GM23338 (cell line): Measurements from ENCODE around the gene TMED8. TPM values are rescaled to one million over a fixed set of nuclear protein-coding genes. Genes with fewer than 3 reads are reported as not detected.
A peak's percentile ranks its signal among the peaks of the same experiment; 100 is the strongest.
"Not testable (repeated sequence)": the region's sequence is repeated elsewhere in the genome, so short reads cannot be mapped to it uniquely, and the experiment has no call there.

Experiments used
- ATAC-seq: fragments of 200-7000 bp; cut with Tn5 transposase; 3 replicates; pipeline ENCODE4 v1.9.1; 2020
- DNase-seq: peaks from one replicate; pipeline ENCODE4 v3.0.0-alpha.2; 2015; ENCODE audit warnings: low spot score
- H2AFZ ChIP-seq: fragments of 200-600 bp; sonication (generic); 2 replicates; pipeline ENCODE4 v1.8.0; 2016; ENCODE audit warnings: antibody characterized with exemption, mild to moderate bottlenecking, moderate library complexity
- H3F3A ChIP-seq: fragments of 200-600 bp; sonication (generic); replicated peaks from 2 replicates; pipeline ENCODE4 v1.8.0; 2017; ENCODE audit warnings: antibody characterized with exemption, mixed run types, low read depth
- H3K27ac ChIP-seq: fragments of 200-600 bp; sonication (generic); 2 replicates; pipeline ENCODE4 v1.6.1; 2016; ENCODE audit warnings: low read depth
- H3K27me3 ChIP-seq: fragments of 200-600 bp; sonication (generic); 2 replicates; pipeline ENCODE4 v1.8.0; 2016; ENCODE audit warnings: mild to moderate bottlenecking, mixed run types, moderate library complexity; ENCODE audit not compliant: insufficient read depth
- H3K36me3 ChIP-seq: fragments of 200-600 bp; sonication (generic); 2 replicates; pipeline ENCODE4 v1.8.0; 2016; ENCODE audit warnings: mild to moderate bottlenecking; ENCODE audit not compliant: insufficient read depth
- H3K4me1 ChIP-seq: fragments of 200-600 bp; sonication (generic); 2 replicates; pipeline ENCODE4 v1.8.0; 2016; ENCODE audit warnings: mild to moderate bottlenecking, moderate library complexity; ENCODE audit not compliant: insufficient read depth
- H3K4me2 ChIP-seq: fragments of 200-600 bp; sonication (generic); 2 replicates; pipeline ENCODE4 v1.7.1; 2017; ENCODE audit warnings: mixed run types
- H3K4me3 ChIP-seq: fragments of 200-600 bp; sonication (generic); 2 replicates; pipeline ENCODE4 v1.6.1; 2016; ENCODE audit warnings: mixed run types
- H3K79me2 ChIP-seq: fragments of 200-600 bp; sonication (generic); replicated peaks from 2 replicates; pipeline ENCODE4 v1.8.0; 2017; ENCODE audit warnings: mild to moderate bottlenecking; ENCODE audit not compliant: insufficient read depth
- H3K9me2 ChIP-seq: fragments of 200-600 bp; sonication (generic); 2 replicates; pipeline ENCODE4 v1.8.0; 2017; ENCODE audit not compliant: insufficient read depth
- H4K20me1 ChIP-seq: fragments of 200-600 bp; sonication (generic); replicated peaks from 2 replicates; pipeline ENCODE4 v1.8.0; 2017; ENCODE audit warnings: mild to moderate bottlenecking; ENCODE audit not compliant: insufficient read depth
- H3K27ac Mint-ChIP-seq: 2 replicates; pipeline ENCODE4 v1.8.0; 2020; ENCODE audit warnings: inconsistent platforms, mild to moderate bottlenecking, moderate library complexity, mixed read lengths
- H3K27me3 Mint-ChIP-seq: 3 replicates; pipeline ENCODE4 v1.8.0; 2022; ENCODE audit warnings: low read depth, mild to moderate bottlenecking, moderate library complexity, mixed read lengths, inconsistent platforms; ENCODE audit not compliant: insufficient read depth, poor library complexity
- H3K36me3 Mint-ChIP-seq: 3 replicates; pipeline ENCODE4 v1.8.0; 2021; ENCODE audit warnings: low read depth, mild to moderate bottlenecking, inconsistent platforms, moderate library complexity, mixed read lengths
- H3K4me1 Mint-ChIP-seq: 3 replicates; pipeline ENCODE4 v1.8.0; 2020; ENCODE audit warnings: mild to moderate bottlenecking, inconsistent platforms, mixed read lengths
- H3K4me3 Mint-ChIP-seq: 3 replicates; pipeline ENCODE4 v1.8.0; 2021; ENCODE audit warnings: moderate library complexity, mild to moderate bottlenecking, inconsistent platforms, mixed read lengths
- H3K9me3 Mint-ChIP-seq: 3 replicates; pipeline ENCODE4 v1.8.0; 2020; ENCODE audit warnings: moderate library complexity, mild to moderate bottlenecking, inconsistent platforms, mixed read lengths
- CREB1 ChIP-seq: fragments of 250-450 bp; sonication (Bioruptor Pico); IDR thresholded peaks from 2 replicates; pipeline ENCODE4 v1.5.0; 2020; ENCODE audit warnings: low read depth, mild to moderate bottlenecking, moderate library complexity
- CTCF ChIP-seq, 2 experiments: fragments of 200-600 bp in 1 of 2; sonication (generic) in 1 of 2; conservative IDR thresholded peaks; 2 replicates each; pipeline versions ENCODE4 v1.5.1 to v1.6.1; 2016 to 2017; ENCODE audit warnings: antibody characterized with exemption in 2 of 2, low read depth in 2 of 2, mild to moderate bottlenecking in 2 of 2, moderate library complexity in 1 of 2
- EZH2 ChIP-seq: fragments of 200-600 bp; sonication (generic); IDR thresholded peaks from one replicate; pipeline ENCODE4 v1.8.0; 2017; ENCODE audit warnings: antibody characterized with exemption, mild to moderate bottlenecking, low read depth; ENCODE audit not compliant: unreplicated experiment
- JUNB ChIP-seq: IDR thresholded peaks from one replicate; pipeline ENCODE4 v1.6.1; 2016; ENCODE audit warnings: antibody characterized with exemption; ENCODE audit not compliant: unreplicated experiment
- NANOG ChIP-seq: IDR thresholded peaks from 2 replicates; pipeline ENCODE4 v1.6.1; 2016; ENCODE audit warnings: antibody characterized with exemption, borderline replicate concordance
- POLR2AphosphoS5 ChIP-seq: IDR thresholded peaks from 2 replicates; pipeline ENCODE4 v1.6.1; 2016; ENCODE audit warnings: antibody characterized with exemption, low read depth
- STAT1 ChIP-seq: IDR thresholded peaks from one replicate; pipeline ENCODE4 v1.6.1; 2016; ENCODE audit warnings: antibody characterized with exemption; ENCODE audit not compliant: unreplicated experiment
- ZNF114 ChIP-seq: fragments of 250-450 bp; sonication (Bioruptor Pico); IDR thresholded peaks from 2 replicates; pipeline ENCODE4 v1.5.0; 2020; ENCODE audit warnings: mild to moderate bottlenecking, moderate library complexity
- ZNF331 ChIP-seq: fragments of 250-450 bp; sonication (Bioruptor Pico); IDR thresholded peaks from 2 replicates; pipeline ENCODE4 v1.5.0; 2020; ENCODE audit warnings: low read depth, mild to moderate bottlenecking, moderate library complexity
- polyA plus RNA-seq: library from polyadenylated mRNA; unstranded; fragments of >200 nt; fragmentation: Nextera tagmentation; extraction: Ambion mirVana; gene quantifications from 2 replicates; pipeline ENCODE4 v1.2.1, GENCODE V29; 2016
- total RNA-seq: library from RNA; depleted of rRNA; stranded (reverse); fragments of >200 nt; shearing (Covaris generic); gene quantifications from 2 replicates; pipeline ENCODE4 v1.2.3, GENCODE V29; 2014
- TF ChIP-seq, protein P1 (sequence below): IDR thresholded peaks from one replicate; pipeline ENCODE4 v1.6.1; 2018; ENCODE audit warnings: antibody characterized with exemption; ENCODE audit not compliant: unreplicated experiment
- TF ChIP-seq, protein P2 (sequence below): fragments of 250-450 bp; sonication (Bioruptor Pico); IDR thresholded peaks from 2 replicates; pipeline ENCODE4 v1.5.0; 2020; ENCODE audit warnings: mild to moderate bottlenecking, moderate library complexity

The TMED8 gene
- total and polyA plus RNA-seq, 2 experiments from 2014 or later, result 4.3 to 13.8 TPM

DNA sequence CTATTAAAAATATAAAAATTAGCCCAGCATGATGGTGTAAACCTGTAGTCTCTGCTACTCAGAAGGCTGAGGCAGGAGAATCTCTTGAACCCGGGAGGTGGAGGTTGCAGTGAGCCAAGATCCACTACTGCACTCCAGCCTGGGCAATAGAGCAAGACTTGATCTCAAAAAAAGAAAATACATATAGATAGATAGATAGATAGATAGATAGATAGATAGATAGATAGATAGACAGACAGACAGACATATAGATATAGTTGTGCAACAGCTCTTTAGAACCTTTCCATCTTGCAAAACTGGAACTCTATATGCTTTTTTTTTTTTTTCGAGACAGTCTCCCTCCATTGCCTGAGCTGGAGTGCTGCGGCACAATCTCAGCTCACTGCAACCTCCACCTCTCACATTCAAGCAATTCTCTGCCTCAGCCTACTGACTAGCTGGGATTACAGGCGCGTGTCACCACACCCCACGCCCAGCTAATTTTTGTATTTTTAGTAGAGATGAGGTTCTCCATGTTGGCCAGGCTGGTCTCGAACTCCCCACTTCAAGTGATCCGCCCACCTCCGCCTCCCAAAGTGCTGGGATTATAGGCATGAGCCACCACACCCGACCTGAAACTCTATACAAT lies 38.6 kb upstream of the TMED8 start:
- DNase-seq, H3K9me2 ChIP-seq, H3K4me3 Mint-ChIP-seq, ATAC-seq, H3K27me3 ChIP-seq, H2AFZ ChIP-seq, H3K4me1 Mint-ChIP-seq, H3K27ac Mint-ChIP-seq, H3K27me3 Mint-ChIP-seq, H3K4me1 ChIP-seq, H3K4me2 ChIP-seq, H3K36me3 ChIP-seq, H3K4me3 ChIP-seq, H4K20me1 ChIP-seq, H3K79me2 ChIP-seq, H3K27ac ChIP-seq, H3F3A ChIP-seq: not testable (repeated sequence)
- peaks cover 23% of the 10 kb centered on the region for H3K36me3 Mint-ChIP-seq
- H3K9me3 Mint-ChIP-seq, result peaks cover 22% of the 10 kb centered on the region

DNA sequence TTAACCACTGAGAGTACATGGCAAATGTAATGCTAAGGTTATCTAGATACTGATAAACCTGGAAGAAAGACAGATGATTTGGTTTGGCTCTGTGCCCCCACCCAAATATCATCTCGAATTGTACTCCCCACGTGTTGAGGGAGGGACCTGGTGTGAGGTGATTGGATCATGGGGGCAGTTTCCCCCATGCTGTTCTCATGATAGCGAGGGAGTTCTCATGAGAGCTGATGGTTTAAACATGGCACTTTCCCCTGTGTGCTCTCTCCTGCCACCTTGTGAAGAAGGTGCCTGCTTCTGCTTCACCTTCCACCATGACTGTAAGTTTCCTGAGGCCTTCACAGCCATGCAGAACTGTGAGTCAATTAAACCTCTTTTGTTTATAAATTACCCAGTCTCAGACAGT lies 32.2 kb upstream of the TMED8 start:
- Mint-ChIP-seq H3K4me1 (peaks cover 4% of the 10 kb centered on the region; the same call in 2 of the 3 replicates), H3K36me3 (no peaks in the 10 kb centered on the region), H3K27me3 (peaks cover 2% of the 10 kb centered on the region), H3K4me3 (no peak overlapping the region), H3K9me3 (no peaks in the 10 kb centered on the region), H3K27ac (no peak overlapping the region)
- H3K27me3 ChIP-seq, result no peaks in the 10 kb centered on the region
- no peaks in the 10 kb centered on the region for H3K79me2 ChIP-seq
- ATAC-seq, result peak; percentile 82
- DNase-seq, result peak; percentile 53
- no peaks in the 10 kb centered on the region for H4K20me1 ChIP-seq
- H3F3A ChIP-seq, result no peaks in the 10 kb centered on the region
- no peak overlapping the region for H3K27ac ChIP-seq
- TF ChIP-seq POLR2AphosphoS5 (no peak), NANOG (no peak), ZNF114 (CRISPR knock-in tag) (no peak), CTCF (conservative IDR thresholded peaks at IDR 0.05; ENCODE audit: low read depth in 2 of 2) (peak; percentile 51 to 79), STAT1 (no peak), CREB1 (no peak), EZH2 (no peak), ZNF331 (no peak), JUNB (no peak)
- TF ChIP-seq, protein P1, sequence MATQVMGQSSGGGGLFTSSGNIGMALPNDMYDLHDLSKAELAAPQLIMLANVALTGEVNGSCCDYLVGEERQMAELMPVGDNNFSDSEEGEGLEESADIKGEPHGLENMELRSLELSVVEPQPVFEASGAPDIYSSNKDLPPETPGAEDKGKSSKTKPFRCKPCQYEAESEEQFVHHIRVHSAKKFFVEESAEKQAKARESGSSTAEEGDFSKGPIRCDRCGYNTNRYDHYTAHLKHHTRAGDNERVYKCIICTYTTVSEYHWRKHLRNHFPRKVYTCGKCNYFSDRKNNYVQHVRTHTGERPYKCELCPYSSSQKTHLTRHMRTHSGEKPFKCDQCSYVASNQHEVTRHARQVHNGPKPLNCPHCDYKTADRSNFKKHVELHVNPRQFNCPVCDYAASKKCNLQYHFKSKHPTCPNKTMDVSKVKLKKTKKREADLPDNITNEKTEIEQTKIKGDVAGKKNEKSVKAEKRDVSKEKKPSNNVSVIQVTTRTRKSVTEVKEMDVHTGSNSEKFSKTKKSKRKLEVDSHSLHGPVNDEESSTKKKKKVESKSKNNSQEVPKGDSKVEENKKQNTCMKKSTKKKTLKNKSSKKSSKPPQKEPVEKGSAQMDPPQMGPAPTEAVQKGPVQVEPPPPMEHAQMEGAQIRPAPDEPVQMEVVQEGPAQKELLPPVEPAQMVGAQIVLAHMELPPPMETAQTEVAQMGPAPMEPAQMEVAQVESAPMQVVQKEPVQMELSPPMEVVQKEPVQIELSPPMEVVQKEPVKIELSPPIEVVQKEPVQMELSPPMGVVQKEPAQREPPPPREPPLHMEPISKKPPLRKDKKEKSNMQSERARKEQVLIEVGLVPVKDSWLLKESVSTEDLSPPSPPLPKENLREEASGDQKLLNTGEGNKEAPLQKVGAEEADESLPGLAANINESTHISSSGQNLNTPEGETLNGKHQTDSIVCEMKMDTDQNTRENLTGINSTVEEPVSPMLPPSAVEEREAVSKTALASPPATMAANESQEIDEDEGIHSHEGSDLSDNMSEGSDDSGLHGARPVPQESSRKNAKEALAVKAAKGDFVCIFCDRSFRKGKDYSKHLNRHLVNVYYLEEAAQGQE, result no peak
- TF ChIP-seq, protein P2, sequence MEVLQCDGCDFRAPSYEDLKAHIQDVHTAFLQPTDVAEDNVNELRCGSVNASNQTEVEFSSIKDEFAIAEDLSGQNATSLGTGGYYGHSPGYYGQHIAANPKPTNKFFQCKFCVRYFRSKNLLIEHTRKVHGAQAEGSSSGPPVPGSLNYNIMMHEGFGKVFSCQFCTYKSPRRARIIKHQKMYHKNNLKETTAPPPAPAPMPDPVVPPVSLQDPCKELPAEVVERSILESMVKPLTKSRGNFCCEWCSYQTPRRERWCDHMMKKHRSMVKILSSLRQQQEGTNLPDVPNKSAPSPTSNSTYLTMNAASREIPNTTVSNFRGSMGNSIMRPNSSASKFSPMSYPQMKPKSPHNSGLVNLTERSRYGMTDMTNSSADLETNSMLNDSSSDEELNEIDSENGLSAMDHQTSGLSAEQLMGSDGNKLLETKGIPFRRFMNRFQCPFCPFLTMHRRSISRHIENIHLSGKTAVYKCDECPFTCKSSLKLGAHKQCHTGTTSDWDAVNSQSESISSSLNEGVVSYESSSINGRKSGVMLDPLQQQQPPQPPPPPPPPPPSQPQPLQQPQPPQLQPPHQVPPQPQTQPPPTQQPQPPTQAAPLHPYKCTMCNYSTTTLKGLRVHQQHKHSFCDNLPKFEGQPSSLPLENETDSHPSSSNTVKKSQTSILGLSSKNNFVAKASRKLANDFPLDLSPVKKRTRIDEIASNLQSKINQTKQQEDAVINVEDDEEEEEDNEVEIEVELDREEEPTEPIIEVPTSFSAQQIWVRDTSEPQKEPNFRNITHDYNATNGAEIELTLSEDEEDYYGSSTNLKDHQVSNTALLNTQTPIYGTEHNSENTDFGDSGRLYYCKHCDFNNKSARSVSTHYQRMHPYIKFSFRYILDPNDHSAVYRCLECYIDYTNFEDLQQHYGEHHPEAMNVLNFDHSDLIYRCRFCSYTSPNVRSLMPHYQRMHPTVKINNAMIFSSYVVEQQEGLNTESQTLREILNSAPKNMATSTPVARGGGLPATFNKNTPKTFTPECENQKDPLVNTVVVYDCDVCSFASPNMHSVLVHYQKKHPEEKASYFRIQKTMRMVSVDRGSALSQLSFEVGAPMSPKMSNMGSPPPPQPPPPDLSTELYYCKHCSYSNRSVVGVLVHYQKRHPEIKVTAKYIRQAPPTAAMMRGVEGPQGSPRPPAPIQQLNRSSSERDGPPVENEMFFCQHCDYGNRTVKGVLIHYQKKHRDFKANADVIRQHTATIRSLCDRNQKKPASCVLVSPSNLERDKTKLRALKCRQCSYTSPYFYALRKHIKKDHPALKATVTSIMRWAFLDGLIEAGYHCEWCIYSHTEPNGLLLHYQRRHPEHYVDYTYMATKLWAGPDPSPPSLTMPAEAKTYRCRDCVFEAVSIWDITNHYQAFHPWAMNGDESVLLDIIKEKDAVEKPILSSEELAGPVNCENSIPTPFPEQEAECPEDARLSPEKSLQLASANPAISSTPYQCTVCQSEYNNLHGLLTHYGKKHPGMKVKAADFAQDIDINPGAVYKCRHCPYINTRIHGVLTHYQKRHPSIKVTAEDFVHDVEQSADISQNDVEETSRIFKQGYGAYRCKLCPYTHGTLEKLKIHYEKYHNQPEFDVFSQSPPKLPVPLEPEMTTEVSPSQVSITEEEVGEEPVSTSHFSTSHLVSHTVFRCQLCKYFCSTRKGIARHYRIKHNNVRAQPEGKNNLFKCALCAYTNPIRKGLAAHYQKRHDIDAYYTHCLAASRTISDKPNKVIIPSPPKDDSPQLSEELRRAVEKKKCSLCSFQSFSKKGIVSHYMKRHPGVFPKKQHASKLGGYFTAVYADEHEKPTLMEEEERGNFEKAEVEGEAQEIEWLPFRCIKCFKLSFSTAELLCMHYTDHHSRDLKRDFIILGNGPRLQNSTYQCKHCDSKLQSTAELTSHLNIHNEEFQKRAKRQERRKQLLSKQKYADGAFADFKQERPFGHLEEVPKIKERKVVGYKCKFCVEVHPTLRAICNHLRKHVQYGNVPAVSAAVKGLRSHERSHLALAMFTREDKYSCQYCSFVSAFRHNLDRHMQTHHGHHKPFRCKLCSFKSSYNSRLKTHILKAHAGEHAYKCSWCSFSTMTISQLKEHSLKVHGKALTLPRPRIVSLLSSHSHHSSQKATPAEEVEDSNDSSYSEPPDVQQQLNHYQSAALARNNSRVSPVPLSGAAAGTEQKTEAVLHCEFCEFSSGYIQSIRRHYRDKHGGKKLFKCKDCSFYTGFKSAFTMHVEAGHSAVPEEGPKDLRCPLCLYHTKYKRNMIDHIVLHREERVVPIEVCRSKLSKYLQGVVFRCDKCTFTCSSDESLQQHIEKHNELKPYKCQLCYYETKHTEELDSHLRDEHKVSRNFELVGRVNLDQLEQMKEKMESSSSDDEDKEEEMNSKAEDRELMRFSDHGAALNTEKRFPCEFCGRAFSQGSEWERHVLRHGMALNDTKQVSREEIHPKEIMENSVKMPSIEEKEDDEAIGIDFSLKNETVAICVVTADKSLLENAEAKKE, result peak; percentile 75; the same call in 1 of the 2 replicates
- no peak overlapping the region for H3K4me3 ChIP-seq
- H3K4me2 ChIP-seq, result no peak overlapping the region
- H3K9me2 ChIP-seq, result no peaks in the 10 kb centered on the region
- H2AFZ ChIP-seq, result peak overlapping the region; percentile 77; the same call in 1 of the 2 replicates
- no peaks in the 10 kb centered on the region for H3K36me3 ChIP-seq
- H3K4me1 ChIP-seq, result no peaks in the 10 kb centered on the region
